Endometrial microvascular endothelial cells (primary cell): ENCODE results near the gene STXBP6. TPM values are rescaled to one million over a fixed set of nuclear protein-coding genes. Genes with fewer than 3 reads are reported as not detected.

Experiments
- in situ Hi-C: cut with HindIII; loops from 2 replicates; pipeline ENCODE4 v1.10.0; 2017; ENCODE audit warnings: low sequenced_read_pairs, low pct_unique_long_range_greater_than_20kb; ENCODE audit errors: inconsistent ontology term
- total RNA-seq: library from RNA; depleted of rRNA; stranded (reverse); fragments of >200 nt; gene quantifications from one replicate; pipeline ENCODE4 v1.2.3, GENCODE V29; 2015; ENCODE audit errors: inconsistent ontology term

STXBP6 gene
- total RNA-seq, 1 donor from 2014 or later: not detected

- in situ Hi-C loops: no loop called here
Measured at GRCh38 chr14:24881116-24881893, 168.6 kb downstream of the STXBP6 start.

GRCh38 chr14:24880689-24881088, 169.3 kb downstream of the STXBP6 start:
- in situ Hi-C loops: no loop called here

- in situ Hi-C loops: no loop called here
Measured at GRCh38 chr14:24879661-24880386, 170.1 kb downstream of the STXBP6 start.

- in situ Hi-C loops: no loop called here
Measured at GRCh38 chr14:24876996-24877395, 173.0 kb downstream of the STXBP6 start.

GRCh38 chr14:24875991-24876878, 173.7 kb downstream of the STXBP6 start:
- in situ Hi-C loops: no loop called here

- in situ Hi-C loops: no loop called here
Measured at GRCh38 chr14:24875203-24875838, 174.6 kb downstream of the STXBP6 start.

- in situ Hi-C loops: no loop called here
Measured at GRCh38 chr14:24874514-24875202, 175.3 kb downstream of the STXBP6 start.

GRCh38 chr14:24873551-24873950, 176.4 kb downstream of the STXBP6 start:
- in situ Hi-C loops: no loop called here

- in situ Hi-C loops: no loop called here
Measured at GRCh38 chr14:24870949-24871701, 178.8 kb downstream of the STXBP6 start.

- in situ Hi-C loops: no loop called here
Measured at GRCh38 chr14:24868389-24868788, 181.6 kb downstream of the STXBP6 start.

- in situ Hi-C loops: no loop called here
Measured at GRCh38 chr14:24866067-24866639, 183.8 kb downstream of the STXBP6 start.

GRCh38 chr14:24863968-24864684, 185.8 kb downstream of the STXBP6 start:
- in situ Hi-C loops: no loop called here

GRCh38 chr14:24861083-24861630, 188.8 kb downstream of the STXBP6 start:
- in situ Hi-C loops: no loop called here

GRCh38 chr14:24859559-24859958, 190.4 kb downstream of the STXBP6 start:
- in situ Hi-C loops: no loop called here

- in situ Hi-C loops: no loop called here
Measured at GRCh38 chr14:24858684-24859083, 191.3 kb downstream of the STXBP6 start.

- in situ Hi-C loops: no loop called here
Measured at GRCh38 chr14:24858052-24858451, 191.9 kb downstream of the STXBP6 start.
